Measurements from ENCODE around the gene SRM.

The SRM gene

DNA sequence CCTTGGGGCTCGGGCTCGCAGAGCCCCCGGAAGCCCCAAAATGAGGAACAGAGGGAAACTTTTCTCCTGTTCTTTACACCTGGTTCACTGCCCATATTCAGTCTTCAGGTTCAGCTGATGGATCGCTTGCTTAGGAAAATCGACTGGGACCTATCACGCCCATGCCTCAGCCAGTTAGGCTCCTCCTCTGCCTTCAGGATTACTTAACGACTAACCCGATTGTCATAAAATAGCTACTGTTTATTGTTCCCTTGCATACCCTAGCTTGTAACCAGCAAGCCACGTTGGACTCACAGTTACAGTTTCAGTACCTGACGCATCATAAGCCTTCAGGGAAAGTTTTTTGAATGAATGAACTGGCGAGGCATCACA, 46.7 kb downstream of the SRM start (continued):
- TF ChIP-seq KLF17 (tag by site-specific recombination; IDR thresholded peaks at IDR 0.05): no peak
- no peak for TF ChIP-seq SALL2 (tag by site-specific recombination; IDR thresholded peaks at IDR 0.05; ENCODE audit: borderline replicate concordance)
- no peak for TF ChIP-seq ZNF830 (tag by site-specific recombination; IDR thresholded peaks at IDR 0.05; ENCODE audit: low read depth)
- no peak for TF ChIP-seq ZNF48 (tag by site-specific recombination; IDR thresholded peaks at IDR 0.05)
- TF ChIP-seq, protein P1, sequence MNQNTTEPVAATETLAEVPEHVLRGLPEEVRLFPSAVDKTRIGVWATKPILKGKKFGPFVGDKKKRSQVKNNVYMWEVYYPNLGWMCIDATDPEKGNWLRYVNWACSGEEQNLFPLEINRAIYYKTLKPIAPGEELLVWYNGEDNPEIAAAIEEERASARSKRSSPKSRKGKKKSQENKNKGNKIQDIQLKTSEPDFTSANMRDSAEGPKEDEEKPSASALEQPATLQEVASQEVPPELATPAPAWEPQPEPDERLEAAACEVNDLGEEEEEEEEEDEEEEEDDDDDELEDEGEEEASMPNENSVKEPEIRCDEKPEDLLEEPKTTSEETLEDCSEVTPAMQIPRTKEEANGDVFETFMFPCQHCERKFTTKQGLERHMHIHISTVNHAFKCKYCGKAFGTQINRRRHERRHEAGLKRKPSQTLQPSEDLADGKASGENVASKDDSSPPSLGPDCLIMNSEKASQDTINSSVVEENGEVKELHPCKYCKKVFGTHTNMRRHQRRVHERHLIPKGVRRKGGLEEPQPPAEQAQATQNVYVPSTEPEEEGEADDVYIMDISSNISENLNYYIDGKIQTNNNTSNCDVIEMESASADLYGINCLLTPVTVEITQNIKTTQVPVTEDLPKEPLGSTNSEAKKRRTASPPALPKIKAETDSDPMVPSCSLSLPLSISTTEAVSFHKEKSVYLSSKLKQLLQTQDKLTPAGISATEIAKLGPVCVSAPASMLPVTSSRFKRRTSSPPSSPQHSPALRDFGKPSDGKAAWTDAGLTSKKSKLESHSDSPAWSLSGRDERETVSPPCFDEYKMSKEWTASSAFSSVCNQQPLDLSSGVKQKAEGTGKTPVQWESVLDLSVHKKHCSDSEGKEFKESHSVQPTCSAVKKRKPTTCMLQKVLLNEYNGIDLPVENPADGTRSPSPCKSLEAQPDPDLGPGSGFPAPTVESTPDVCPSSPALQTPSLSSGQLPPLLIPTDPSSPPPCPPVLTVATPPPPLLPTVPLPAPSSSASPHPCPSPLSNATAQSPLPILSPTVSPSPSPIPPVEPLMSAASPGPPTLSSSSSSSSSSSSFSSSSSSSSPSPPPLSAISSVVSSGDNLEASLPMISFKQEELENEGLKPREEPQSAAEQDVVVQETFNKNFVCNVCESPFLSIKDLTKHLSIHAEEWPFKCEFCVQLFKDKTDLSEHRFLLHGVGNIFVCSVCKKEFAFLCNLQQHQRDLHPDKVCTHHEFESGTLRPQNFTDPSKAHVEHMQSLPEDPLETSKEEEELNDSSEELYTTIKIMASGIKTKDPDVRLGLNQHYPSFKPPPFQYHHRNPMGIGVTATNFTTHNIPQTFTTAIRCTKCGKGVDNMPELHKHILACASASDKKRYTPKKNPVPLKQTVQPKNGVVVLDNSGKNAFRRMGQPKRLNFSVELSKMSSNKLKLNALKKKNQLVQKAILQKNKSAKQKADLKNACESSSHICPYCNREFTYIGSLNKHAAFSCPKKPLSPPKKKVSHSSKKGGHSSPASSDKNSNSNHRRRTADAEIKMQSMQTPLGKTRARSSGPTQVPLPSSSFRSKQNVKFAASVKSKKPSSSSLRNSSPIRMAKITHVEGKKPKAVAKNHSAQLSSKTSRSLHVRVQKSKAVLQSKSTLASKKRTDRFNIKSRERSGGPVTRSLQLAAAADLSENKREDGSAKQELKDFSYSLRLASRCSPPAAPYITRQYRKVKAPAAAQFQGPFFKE (tag by site-specific recombination; IDR thresholded peaks at IDR 0.05; ENCODE audit: borderline replicate concordance): no peak

DNA sequence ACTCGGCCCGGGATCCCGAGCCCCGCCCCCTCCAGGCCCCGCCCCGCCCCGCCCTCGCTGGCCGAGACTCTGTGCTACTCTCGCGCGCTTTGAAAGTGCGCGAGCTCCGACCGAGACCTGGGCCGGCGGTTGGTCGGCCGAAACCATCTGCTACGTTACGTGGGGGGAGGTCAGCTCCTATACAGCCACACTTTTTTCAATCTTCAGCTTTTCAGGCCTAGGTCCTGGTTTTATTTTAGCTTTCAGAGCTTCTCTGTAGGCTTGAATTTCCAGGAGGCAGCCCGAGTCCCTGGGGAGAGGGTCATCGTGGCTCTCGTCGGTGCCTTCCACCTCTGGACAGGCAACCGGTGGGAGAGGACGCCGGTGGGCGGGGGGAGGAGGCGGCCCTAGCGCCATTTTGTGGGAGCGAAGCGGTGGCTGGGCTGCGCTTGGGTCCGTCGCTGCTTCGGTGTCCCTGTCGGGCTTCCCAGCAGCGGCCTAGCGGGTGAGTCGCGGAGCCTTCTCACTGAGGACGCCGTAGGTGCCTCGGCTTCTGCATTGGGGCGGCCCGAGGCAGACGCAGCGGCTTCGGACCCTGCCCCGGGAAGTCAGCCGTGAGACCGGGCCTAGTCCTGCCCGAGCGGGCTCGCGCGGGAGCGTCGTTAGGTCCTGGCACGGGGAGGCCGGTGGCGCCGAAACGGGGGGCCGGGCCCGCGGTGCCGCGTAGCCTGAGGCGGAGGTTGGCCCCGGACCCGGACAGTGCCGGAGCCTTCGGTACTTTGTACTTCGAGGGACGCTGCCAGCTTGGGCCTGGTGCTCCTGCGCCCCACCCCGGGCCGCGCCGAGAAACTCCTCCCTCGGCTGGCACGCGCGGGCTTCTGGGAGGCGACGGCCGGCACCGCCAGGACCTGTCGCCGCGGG, 47.3 kb downstream of the SRM start, which contains the start of gene TARDBP:
TSS of gene TARDBP (plus strand) at position 395 of the 900 bp plus-strand sequence. CDS start 1,074 bp downstream, outside the sequence.
- Histone ChIP-seq H3K27ac (ENCODE audit: extremely low read depth, low read depth, low read length) (peak within 1 kb of the TSS; percentile 96), H3K4me1 (ENCODE audit: control insufficient read depth, insufficient read depth, low read length) (peaks cover 7% of the 10 kb centered on the region), H3K9me3 (ENCODE audit: control insufficient read depth, insufficient read depth, low read depth, low read length) (no peaks in the 10 kb centered on the region), H3K4me3 (ENCODE audit: low read depth, low read length) (peak within 1 kb of the TSS; percentile 100), H3K36me3 (ENCODE audit: control insufficient read depth in 2 of 2, insufficient read depth in 1 of 2, low read length in 2 of 2) (peaks cover 32 to 45% of the 10 kb centered on the region in 2 experiments; a peak in 2 of 3 replicates)
- CTCF ChIA-PET: interaction anchor here (0.6 to 1.1 kb wide), 4 partner anchors 25 to 506 kb away, joined by 3 to 4 read pairs (median 4); no protein-coding TSS in a partner anchor
- POLR2A ChIA-PET: interaction anchor here (1.0 to 2.0 kb wide), 6 partner anchors 9 to 71 kb away, joined by 3 to 10 read pairs (median 4); no protein-coding TSS in a partner anchor
- peak; percentile 91 for TF ChIP-seq ZNF660 (tag by site-specific recombination; IDR thresholded peaks at IDR 0.05)
- peak; percentile 78; the same call in 1 of the 2 replicates for TF ChIP-seq KLF10 (tag by site-specific recombination; IDR thresholded peaks at IDR 0.05)
- TF ChIP-seq ZNF548 (tag by site-specific recombination; IDR thresholded peaks at IDR 0.05): no peak
- no peak for TF ChIP-seq OVOL3 (tag by site-specific recombination; IDR thresholded peaks at IDR 0.05)
- no peak for TF ChIP-seq IKZF3 (tag by site-specific recombination; IDR thresholded peaks at IDR 0.05)
- no peak for TF ChIP-seq ZNF354C (tag by site-specific recombination; IDR thresholded peaks at IDR 0.05; ENCODE audit: borderline replicate concordance, low read depth)
- no peak for TF ChIP-seq ZNF701 (tag by site-specific recombination; IDR thresholded peaks at IDR 0.05)
- TF ChIP-seq ZNF791 (tag by site-specific recombination; IDR thresholded peaks at IDR 0.05): no peak
- TF ChIP-seq, protein P2, sequence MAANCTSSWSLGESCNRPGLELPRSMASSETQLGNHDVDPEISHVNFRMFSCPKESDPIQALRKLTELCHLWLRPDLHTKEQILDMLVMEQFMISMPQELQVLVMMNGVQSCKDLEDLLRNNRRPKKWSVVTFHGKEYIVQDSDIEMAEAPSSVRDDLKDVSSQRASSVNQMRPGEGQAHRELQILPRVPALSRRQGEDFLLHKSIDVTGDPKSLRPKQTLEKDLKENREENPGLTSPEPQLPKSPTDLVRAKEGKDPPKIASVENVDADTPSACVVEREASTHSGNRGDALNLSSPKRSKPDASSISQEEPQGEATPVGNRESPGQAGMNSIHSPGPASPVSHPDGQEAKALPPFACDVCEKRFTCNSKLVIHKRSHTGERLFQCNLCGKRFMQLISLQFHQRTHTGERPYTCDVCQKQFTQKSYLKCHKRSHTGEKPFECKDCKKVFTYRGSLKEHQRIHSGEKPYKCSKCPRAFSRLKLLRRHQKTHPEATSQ (tag by site-specific recombination; IDR thresholded peaks at IDR 0.05): peak; percentile 80; the same call in 1 of the 2 replicates
- no peak for TF ChIP-seq PBX3 (CRISPR knock-in tag; IDR thresholded peaks at IDR 0.05)
- peak; percentile 69 for TF ChIP-seq ZNF600 (tag by site-specific recombination; IDR thresholded peaks at IDR 0.05)
- no peak for TF ChIP-seq ZNF571 (tag by site-specific recombination; IDR thresholded peaks at IDR 0.05)
- no peak for TF ChIP-seq ZNF248 (tag by site-specific recombination; IDR thresholded peaks at IDR 0.05)
- TF ChIP-seq ZNF140 (tag by site-specific recombination; IDR thresholded peaks at IDR 0.05): no peak
- TF ChIP-seq ZNF670 (tag by site-specific recombination; IDR thresholded peaks at IDR 0.05; ENCODE audit: low read depth): no peak
- TF ChIP-seq ZFP37 (tag by site-specific recombination; IDR thresholded peaks at IDR 0.05): no peak; the same call in none of the 2 replicates
- peak; percentile 73; the same call in 1 of the 2 replicates for TF ChIP-seq ZEB2 (tag by site-specific recombination; IDR thresholded peaks at IDR 0.05)
- TF ChIP-seq BCL11A (tag by site-specific recombination; IDR thresholded peaks at IDR 0.05; ENCODE audit: low read depth): no peak
- no peak for TF ChIP-seq RBAK (tag by site-specific recombination; IDR thresholded peaks at IDR 0.05)
- TF ChIP-seq ZNF394 (tag by site-specific recombination; IDR thresholded peaks at IDR 0.05; ENCODE audit: borderline replicate concordance): peak; percentile 74
- TF ChIP-seq ZNF202 (tag by site-specific recombination; IDR thresholded peaks at IDR 0.05; ENCODE audit: borderline replicate concordance): no peak
- no peak for TF ChIP-seq ZNF311 (tag by site-specific recombination; IDR thresholded peaks at IDR 0.05; ENCODE audit: borderline replicate concordance)

Measured in HEK293 (cell line).